Endodermal cell (in vitro differentiated cells): Measurements from ENCODE around the gene EVX2. TPM values are rescaled to one million over a fixed set of nuclear protein-coding genes. Genes with fewer than 3 reads are reported as not detected.

ENCODE experiments used
- DNase-seq: peaks from one replicate; pipeline ENCODE4 v3.0.0-alpha.2; 2017
- H3K27ac ChIP-seq: 2 replicates; pipeline ENCODE4 v1.5.1; 2013; ENCODE audit warnings: mild to moderate bottlenecking, low read depth, low read length, moderate library complexity
- H3K27me3 ChIP-seq: 2 replicates; pipeline ENCODE4 v1.6.1; 2013; ENCODE audit warnings: mild to moderate bottlenecking, low read length, moderate library complexity; ENCODE audit not compliant: insufficient read depth, control insufficient read depth, poor library complexity, severe bottlenecking
- H3K36me3 ChIP-seq: 2 replicates; pipeline ENCODE4 v1.7.0; 2013; ENCODE audit warnings: mild to moderate bottlenecking, low read length, moderate library complexity; ENCODE audit not compliant: control insufficient read depth, insufficient read depth
- H3K4me1 ChIP-seq: one replicate; pipeline ENCODE4 v1.7.0; 2013; ENCODE audit warnings: low read length; ENCODE audit not compliant: control insufficient read depth, insufficient read depth
- H3K4me3 ChIP-seq: 2 replicates; pipeline ENCODE4 v1.5.1; 2013; ENCODE audit warnings: mild to moderate bottlenecking, low read length, moderate library complexity
- H3K9ac ChIP-seq: 2 replicates; pipeline ENCODE4 v1.6.1; 2013; ENCODE audit warnings: mild to moderate bottlenecking, low read length, moderate library complexity; ENCODE audit not compliant: poor library complexity, severe bottlenecking; ENCODE audit errors: extremely low read depth
- H3K9me3 ChIP-seq: 2 replicates; pipeline ENCODE4 v1.6.1; 2013; ENCODE audit warnings: mild to moderate bottlenecking, low read length, moderate library complexity; ENCODE audit not compliant: control insufficient read depth
- H3K27ac Mint-ChIP-seq: 2 replicates; pipeline ENCODE4 v1.8.0; 2020; ENCODE audit warnings: mixed read lengths
- H3K27me3 Mint-ChIP-seq: 2 replicates; pipeline ENCODE4 v1.8.0; 2021; ENCODE audit warnings: mild to moderate bottlenecking, mixed read lengths; ENCODE audit not compliant: insufficient read depth
- H3K36me3 Mint-ChIP-seq: 2 replicates; pipeline ENCODE4 v1.8.0; 2020; ENCODE audit warnings: low read depth, mixed read lengths
- H3K4me1 Mint-ChIP-seq: 2 replicates; pipeline ENCODE4 v1.8.0; 2020; ENCODE audit warnings: mixed read lengths
- H3K4me3 Mint-ChIP-seq: 2 replicates; pipeline ENCODE4 v1.8.0; 2020; ENCODE audit warnings: mild to moderate bottlenecking, moderate library complexity, mixed read lengths
- H3K9me3 Mint-ChIP-seq: 2 replicates; pipeline ENCODE4 v1.8.0; 2020; ENCODE audit warnings: mild to moderate bottlenecking, mixed read lengths
- WGBS, 2 experiments: methylation state at CpG; one replicate each; pipeline versions ENCODE4 v1.1.5 to v1.1.7; 2013; ENCODE audit warnings: missing lambda C conversion rate in 2 of 2, mixed read lengths in 1 of 2; ENCODE audit not compliant: insufficient coverage in 1 of 2, insufficient read length in 1 of 2; 5-methylcytosine and 5-hydroxymethylcytosine counted together
- total RNA-seq, 2 donors: library from RNA; stranded (reverse); fragmentation: NEBNext Ultra II Directional in 1 of 2; extraction: Animal tissue kit (Norgen Biotek cat#: 25700) in 1 of 2; gene quantifications; 2 replicates in 1 of 2; 3 replicates in 1 of 2; pipeline ENCODE4 v1.2.1, GENCODE V29; 2021
- TF ChIP-seq, protein P1 (sequence below): fragments of 200-600 bp; sonication (generic); conservative IDR thresholded peaks from 2 replicates; pipeline ENCODE4 v1.5.0; 2021; ENCODE audit warnings: antibody characterized with exemption, mild to moderate bottlenecking

EVX2 gene
- total RNA-seq, 2 donors from 2014 or later, result not detected

GRCh38 chr2:176079831-176080539 is 3.8 kb downstream of the EVX2 start:
- Histone ChIP-seq H3K4me3 (peak overlapping the region; percentile 79), H3K36me3 (no peaks in the 10 kb centered on the region), H3K9me3 (no peaks in the 10 kb centered on the region), H3K4me1 (peaks cover 4% of the 10 kb centered on the region), H3K27ac (no peak overlapping the region), H3K27me3 (peaks cover 97% of the 10 kb centered on the region), H3K9ac (no peak overlapping the region)
- Mint-ChIP-seq H3K27ac (no peak overlapping the region), H3K4me3 (peak overlapping the region; percentile 54), H3K36me3 (no peaks in the 10 kb centered on the region), H3K4me1 (peaks cover 37% of the 10 kb centered on the region), H3K27me3 (peaks cover 94% of the 10 kb centered on the region), H3K9me3 (peaks cover 5% of the 10 kb centered on the region)
- DNase-seq, result peak; percentile 95
- WGBS, 2 experiments, result 1% methylated on average over 15 to 86 of the region's 86 CpGs
- TF ChIP-seq, protein P1, sequence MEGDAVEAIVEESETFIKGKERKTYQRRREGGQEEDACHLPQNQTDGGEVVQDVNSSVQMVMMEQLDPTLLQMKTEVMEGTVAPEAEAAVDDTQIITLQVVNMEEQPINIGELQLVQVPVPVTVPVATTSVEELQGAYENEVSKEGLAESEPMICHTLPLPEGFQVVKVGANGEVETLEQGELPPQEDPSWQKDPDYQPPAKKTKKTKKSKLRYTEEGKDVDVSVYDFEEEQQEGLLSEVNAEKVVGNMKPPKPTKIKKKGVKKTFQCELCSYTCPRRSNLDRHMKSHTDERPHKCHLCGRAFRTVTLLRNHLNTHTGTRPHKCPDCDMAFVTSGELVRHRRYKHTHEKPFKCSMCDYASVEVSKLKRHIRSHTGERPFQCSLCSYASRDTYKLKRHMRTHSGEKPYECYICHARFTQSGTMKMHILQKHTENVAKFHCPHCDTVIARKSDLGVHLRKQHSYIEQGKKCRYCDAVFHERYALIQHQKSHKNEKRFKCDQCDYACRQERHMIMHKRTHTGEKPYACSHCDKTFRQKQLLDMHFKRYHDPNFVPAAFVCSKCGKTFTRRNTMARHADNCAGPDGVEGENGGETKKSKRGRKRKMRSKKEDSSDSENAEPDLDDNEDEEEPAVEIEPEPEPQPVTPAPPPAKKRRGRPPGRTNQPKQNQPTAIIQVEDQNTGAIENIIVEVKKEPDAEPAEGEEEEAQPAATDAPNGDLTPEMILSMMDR, result peak; percentile 99

DNA sequence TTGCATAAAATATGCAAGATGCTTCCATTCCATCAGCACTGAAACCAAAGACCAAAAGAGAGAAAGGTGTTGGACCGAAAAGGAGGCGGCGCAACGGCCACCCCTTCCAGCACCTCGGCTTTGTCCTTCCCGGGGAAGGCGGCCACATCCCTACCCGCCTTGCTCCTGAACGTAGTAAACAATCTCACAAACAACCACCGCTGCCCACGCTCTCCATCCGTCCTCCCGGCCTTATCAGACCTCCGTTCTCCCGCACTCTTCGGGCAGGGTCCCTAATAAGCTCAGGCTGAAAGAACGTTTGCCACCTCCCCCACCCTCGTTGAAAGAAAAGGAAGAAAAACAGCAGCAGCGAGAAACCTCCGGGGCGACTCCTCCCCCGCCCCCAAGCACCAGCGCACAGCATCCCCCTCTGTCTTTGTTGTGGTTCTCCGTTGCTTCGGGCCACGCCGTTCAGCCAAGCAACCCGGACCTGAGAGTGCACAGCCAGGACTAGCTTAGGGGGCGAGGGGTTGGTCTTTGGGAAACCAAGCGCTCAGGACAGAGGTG is 4.4 kb downstream of the EVX2 start:
- Mint-ChIP-seq H3K4me3 (peak overlapping the region; percentile 54), H3K27ac (no peak overlapping the region), H3K36me3 (no peaks in the 10 kb centered on the region), H3K27me3 (peaks cover 94% of the 10 kb centered on the region), H3K4me1 (peaks cover 31% of the 10 kb centered on the region), H3K9me3 (peaks cover 5% of the 10 kb centered on the region)
- peak; percentile 71 for DNase-seq
- H3K9ac ChIP-seq, result no peak overlapping the region
- H3K4me1 ChIP-seq, result peaks cover 4% of the 10 kb centered on the region
- WGBS, 2 experiments, result 0 to 1% methylated on average over 3 to 30 of the region's 30 CpGs
- no peaks in the 10 kb centered on the region for H3K36me3 ChIP-seq
- no peak overlapping the region for H3K27ac ChIP-seq
- TF ChIP-seq, protein P1, result no peak
- peak overlapping the region; percentile 79 for H3K4me3 ChIP-seq
- peaks cover 97% of the 10 kb centered on the region for H3K27me3 ChIP-seq
- H3K9me3 ChIP-seq, result no peaks in the 10 kb centered on the region

DNA sequence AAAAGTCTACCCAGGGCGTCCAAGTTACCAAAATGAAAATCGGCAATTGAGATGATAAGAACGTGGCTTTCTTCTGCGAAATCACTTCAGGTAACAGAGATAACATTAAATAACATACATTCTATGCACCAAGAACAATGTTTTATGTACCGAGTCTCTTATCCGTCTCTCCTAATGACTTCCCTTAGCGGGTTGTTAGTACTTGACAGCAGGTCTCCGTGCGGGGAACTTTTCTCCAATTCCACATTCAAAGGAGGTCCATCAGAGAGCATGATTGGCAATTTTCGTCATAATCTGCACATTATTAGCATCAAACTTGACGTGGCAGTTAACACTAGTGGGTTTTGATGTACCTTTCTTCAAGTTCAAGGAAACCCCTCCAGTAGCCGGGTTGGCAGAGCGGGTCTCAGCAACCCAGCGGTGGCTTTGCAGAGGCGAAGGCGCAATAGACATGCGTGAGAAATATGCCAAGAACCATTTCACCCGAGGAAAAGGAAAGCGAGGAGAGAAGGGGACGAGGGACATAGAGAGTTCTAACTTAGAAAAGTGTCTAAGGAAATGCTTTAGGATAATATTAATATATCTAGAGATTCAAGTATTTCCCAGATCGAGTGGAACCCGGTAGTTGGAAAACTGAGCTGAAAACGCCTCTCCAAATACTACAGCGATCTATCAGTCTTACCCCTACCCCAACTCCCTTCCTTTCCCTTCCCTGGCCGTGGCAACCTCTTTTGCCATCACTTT is 5.0 kb downstream of the EVX2 start:
- peak overlapping the region; percentile 79 for H3K4me3 ChIP-seq
- TF ChIP-seq, protein P1, result no peak

More for the DNA sequence above, 5.0 kb downstream of the EVX2 start:
- H3K4me1 Mint-ChIP-seq, result peaks cover 27% of the 10 kb centered on the region
- no peak overlapping the region for H3K9ac ChIP-seq
- 5 to 6% methylated on average over 20 to 25 of the region's 25 CpGs for WGBS, 2 experiments
- DNase-seq, result no peak
- no peaks in the 10 kb centered on the region for H3K9me3 ChIP-seq
- peaks cover 3% of the 10 kb centered on the region for H3K4me1 ChIP-seq
- H3K27ac Mint-ChIP-seq, result no peak overlapping the region
- peaks cover 5% of the 10 kb centered on the region for H3K9me3 Mint-ChIP-seq
- peaks cover 94% of the 10 kb centered on the region for H3K27me3 Mint-ChIP-seq
- no peak overlapping the region for H3K27ac ChIP-seq
- H3K27me3 ChIP-seq, result peaks cover 96% of the 10 kb centered on the region
- H3K36me3 Mint-ChIP-seq, result no peaks in the 10 kb centered on the region
- no peaks in the 10 kb centered on the region for H3K36me3 ChIP-seq
- peak overlapping the region; percentile 54 for H3K4me3 Mint-ChIP-seq
